ENCODE results near the gene ZFHX3. TPM values are rescaled to one million over a fixed set of nuclear protein-coding genes. Genes with fewer than 3 reads are reported as not detected.

Gene ZFHX3
- total RNA-seq, 2 donors from 2014 or later = 57.7 to 70.1 TPM

DNA sequence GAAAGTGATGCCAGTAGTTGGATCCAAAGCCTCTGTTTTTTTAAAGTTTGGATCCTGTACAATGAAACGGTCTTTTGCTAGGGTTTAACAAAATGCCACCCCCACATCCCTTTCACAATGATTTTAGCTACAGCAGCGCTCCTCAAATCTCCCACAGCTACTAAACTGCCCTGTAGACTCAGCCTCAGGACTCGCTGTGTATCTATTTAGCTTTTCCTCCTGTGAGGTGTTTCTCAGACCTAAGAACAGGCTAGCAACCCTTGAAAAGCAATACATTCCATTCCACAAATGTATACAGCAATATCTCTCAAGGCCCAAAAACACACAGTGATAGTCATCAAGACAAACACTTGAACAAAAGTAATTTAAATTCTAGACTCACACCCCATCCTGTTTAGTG is 206.4 kb downstream of the ZFHX3 start:
- no peaks in the 10 kb centered on the region for H3K27me3 ChIP-seq (replicated peaks; ENCODE audit: insufficient read depth)
- no peaks in the 10 kb centered on the region for H3K9me3 ChIP-seq
- no peaks in the 10 kb centered on the region for H3K36me3 ChIP-seq
- DNase-seq (ENCODE audit: low spot score) = no peak
- ATAC-seq (ENCODE audit: insufficient number of reproducible peaks, low FRiP score, low read depth) = no peak
- H3K4me1 ChIP-seq (ENCODE audit: control insufficient read depth in 1 of 2, low read depth in 2 of 2) = peaks cover 29 to 52% of the 10 kb centered on the region in 2 donors
- no peak overlapping the region for H3K4me3 ChIP-seq
- H3K27ac ChIP-seq = no peak overlapping the region
- TF ChIP-seq, protein P1, sequence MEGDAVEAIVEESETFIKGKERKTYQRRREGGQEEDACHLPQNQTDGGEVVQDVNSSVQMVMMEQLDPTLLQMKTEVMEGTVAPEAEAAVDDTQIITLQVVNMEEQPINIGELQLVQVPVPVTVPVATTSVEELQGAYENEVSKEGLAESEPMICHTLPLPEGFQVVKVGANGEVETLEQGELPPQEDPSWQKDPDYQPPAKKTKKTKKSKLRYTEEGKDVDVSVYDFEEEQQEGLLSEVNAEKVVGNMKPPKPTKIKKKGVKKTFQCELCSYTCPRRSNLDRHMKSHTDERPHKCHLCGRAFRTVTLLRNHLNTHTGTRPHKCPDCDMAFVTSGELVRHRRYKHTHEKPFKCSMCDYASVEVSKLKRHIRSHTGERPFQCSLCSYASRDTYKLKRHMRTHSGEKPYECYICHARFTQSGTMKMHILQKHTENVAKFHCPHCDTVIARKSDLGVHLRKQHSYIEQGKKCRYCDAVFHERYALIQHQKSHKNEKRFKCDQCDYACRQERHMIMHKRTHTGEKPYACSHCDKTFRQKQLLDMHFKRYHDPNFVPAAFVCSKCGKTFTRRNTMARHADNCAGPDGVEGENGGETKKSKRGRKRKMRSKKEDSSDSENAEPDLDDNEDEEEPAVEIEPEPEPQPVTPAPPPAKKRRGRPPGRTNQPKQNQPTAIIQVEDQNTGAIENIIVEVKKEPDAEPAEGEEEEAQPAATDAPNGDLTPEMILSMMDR (IDR thresholded peaks at IDR 0.05) = no peak

DNA sequence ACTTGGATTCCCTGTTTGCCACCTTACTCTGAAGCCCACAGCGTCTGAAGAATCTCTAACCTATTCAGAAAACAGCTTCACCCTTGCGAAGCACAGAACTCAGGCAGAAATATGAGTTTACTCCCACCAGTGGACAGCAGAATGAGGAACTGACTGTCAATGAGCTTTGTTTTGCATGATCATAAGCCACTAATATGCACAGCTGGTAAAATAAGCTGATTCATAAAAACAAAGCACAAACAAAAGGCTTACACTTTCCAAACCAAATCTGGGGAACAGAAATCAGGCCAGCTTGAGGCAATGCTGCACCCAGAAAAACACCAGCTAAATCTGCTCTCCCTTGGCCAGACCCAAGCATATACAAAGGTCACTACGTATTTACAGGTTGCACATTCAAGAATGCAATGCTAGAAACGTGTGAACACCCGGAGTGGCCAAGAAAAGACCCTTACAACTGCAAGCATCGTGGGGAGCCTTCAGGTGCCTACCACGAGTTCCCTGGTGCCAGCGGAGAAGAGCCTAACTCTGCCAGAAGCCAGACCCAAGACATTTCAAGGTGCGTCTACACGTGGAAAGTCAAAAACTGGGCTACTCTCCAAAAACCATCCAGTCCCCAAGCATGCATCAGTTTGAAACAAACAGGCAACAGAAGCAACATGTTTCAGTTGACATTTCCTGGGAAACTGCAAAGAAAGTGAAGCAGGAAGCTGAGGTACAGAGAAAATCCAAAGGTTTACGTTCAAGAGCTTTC is 207.1 kb downstream of the ZFHX3 start:
- ATAC-seq (ENCODE audit: insufficient number of reproducible peaks, low FRiP score, low read depth) = no peak
- peaks cover 22 to 45% of the 10 kb centered on the region in 2 donors for H3K4me1 ChIP-seq (ENCODE audit: control insufficient read depth in 1 of 2, low read depth in 2 of 2)

DNA sequence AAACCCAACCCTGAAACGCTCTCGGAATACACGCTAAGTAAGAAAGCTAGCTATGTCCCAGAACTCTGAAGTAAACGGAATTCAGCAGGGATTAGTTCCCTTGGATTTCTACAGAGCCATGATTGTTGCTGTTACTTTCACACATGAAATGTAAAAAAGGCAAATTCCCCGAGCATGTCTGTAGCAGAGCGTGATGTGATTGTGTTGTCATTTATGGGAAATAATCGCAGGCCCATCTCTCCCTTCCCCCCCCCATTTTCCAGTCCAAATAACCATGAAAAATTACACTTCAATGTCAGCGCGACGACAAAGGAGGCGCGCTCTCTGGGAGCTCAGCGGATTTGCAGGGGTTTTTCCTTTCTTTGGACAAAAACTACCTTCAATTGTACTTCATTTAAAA is 209.0 kb downstream of the ZFHX3 start:
- DNase-seq (ENCODE audit: low spot score) = no peak
- Histone ChIP-seq H3K9me3 (no peaks in the 10 kb centered on the region), H3K4me3 (no peak overlapping the region), H3K36me3 (no peaks in the 10 kb centered on the region), H3K27me3 (replicated peaks; ENCODE audit: insufficient read depth) (no peaks in the 10 kb centered on the region), H3K27ac (no peak overlapping the region), H3K4me1 (ENCODE audit: control insufficient read depth in 1 of 2, low read depth in 2 of 2) (peaks cover 13 to 35% of the 10 kb centered on the region in 2 donors)
- TF ChIP-seq, protein P1 (IDR thresholded peaks at IDR 0.05) = no peak
- ATAC-seq (ENCODE audit: insufficient number of reproducible peaks, low FRiP score, low read depth) = no peak

More for the DNA sequence above, 207.1 kb downstream of the ZFHX3 start:
- Histone ChIP-seq H3K27ac (peak overlapping the region in 1 of 2 donors; percentile 6), H3K27me3 (replicated peaks; ENCODE audit: insufficient read depth) (no peaks in the 10 kb centered on the region), H3K36me3 (no peaks in the 10 kb centered on the region), H3K4me3 (no peak overlapping the region), H3K9me3 (no peaks in the 10 kb centered on the region)
- TF ChIP-seq, protein P1 (IDR thresholded peaks at IDR 0.05) = no peak
- DNase-seq (ENCODE audit: low spot score) = no peak

DNA sequence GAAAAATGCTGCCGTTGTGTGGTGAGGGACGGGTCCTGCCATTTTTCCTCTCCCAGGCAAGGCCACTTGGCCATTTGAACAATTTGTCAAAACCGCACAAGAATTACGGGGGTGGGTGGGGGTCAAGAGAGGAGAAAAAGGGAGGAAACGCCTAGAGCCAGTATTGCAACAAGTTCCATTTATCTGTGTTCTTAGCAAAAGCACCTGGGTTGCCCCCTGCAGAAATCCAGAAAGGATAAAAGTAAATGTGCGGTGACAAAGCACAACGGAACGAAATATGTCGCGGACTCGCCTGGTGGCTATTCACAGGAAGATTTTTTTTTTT is 209.4 kb downstream of the ZFHX3 start:
- ATAC-seq (ENCODE audit: insufficient number of reproducible peaks, low FRiP score, low read depth) (no peak), DNase-seq (ENCODE audit: low spot score) (no peak)
- Histone ChIP-seq H3K27me3 (replicated peaks; ENCODE audit: insufficient read depth) (no peaks in the 10 kb centered on the region), H3K4me1 (ENCODE audit: control insufficient read depth in 1 of 2, low read depth in 2 of 2) (peaks cover 13 to 36% of the 10 kb centered on the region in 2 donors), H3K36me3 (no peaks in the 10 kb centered on the region), H3K27ac (no peak overlapping the region), H3K9me3 (no peaks in the 10 kb centered on the region), H3K4me3 (no peak overlapping the region)
- TF ChIP-seq, protein P1 (IDR thresholded peaks at IDR 0.05) = no peak

DNA sequence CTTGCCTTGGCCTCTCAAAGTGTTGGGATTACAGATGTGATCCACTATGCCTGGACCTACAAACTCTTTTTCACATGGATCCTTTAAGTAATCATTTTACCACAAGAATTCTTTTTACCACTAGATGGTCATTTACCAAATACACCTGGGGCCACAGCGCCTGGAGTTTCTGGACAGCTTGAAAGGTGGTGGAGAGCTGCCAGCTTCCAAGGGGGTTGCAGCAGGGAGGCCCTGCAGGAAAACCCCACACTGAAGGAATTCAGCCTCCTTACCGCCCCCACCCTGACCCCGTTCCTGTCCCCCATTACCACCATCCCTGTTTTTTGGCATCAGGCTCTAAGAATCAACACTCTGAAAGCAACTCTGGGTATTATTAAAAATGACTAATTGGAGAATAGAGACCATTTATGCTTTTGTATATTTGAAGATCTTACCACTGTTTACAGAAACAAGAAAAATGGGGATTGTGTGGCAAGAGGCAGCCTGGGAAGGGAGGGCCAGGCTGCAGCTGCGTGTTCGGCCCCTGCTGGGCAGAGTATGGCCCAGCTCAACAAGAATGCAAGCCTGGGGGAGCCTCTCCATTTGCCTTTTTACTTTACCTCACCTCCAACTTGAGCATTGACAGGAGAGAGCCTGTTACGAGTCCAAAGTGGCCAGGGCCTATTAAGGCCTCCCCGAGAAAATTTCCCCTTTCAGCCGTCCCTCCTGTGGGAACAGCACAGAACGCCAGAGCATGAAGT is 209.9 kb downstream of the ZFHX3 start:
- Histone ChIP-seq H3K36me3 (no peaks in the 10 kb centered on the region), H3K27me3 (replicated peaks; ENCODE audit: insufficient read depth) (no peaks in the 10 kb centered on the region), H3K4me3 (no peak overlapping the region), H3K27ac (no peak overlapping the region), H3K4me1 (ENCODE audit: control insufficient read depth in 1 of 2, low read depth in 2 of 2) (peaks cover 18 to 41% of the 10 kb centered on the region in 2 donors), H3K9me3 (no peaks in the 10 kb centered on the region)
- no peak for ATAC-seq (ENCODE audit: insufficient number of reproducible peaks, low FRiP score, low read depth)
- no peak for DNase-seq (ENCODE audit: low spot score)
- TF ChIP-seq, protein P1 (IDR thresholded peaks at IDR 0.05) = no peak
